ENCODE results near the gene PACS2. TPM values are rescaled to one million over a fixed set of nuclear protein-coding genes. Genes with fewer than 3 reads are reported as not detected.

PACS2 gene
- total RNA-seq, 1 experiment from 2014 or later: 62.0 TPM

- BruUV-seq (replicated peaks): no TSS peak
- ChIA-PET POLR2A (ENCODE audit: unreplicated experiment) (interaction anchor here (0.5 kb wide), 1 partner anchor 94 kb away, joined by 3 read pairs; no protein-coding TSS in a partner anchor), CTCF (no interaction called here)
Observed at GRCh38 chr14:105424861-105425260, 110.3 kb downstream of the PACS2 start.

GRCh38 chr14:105425823-105426247 lies 111.3 kb downstream of the PACS2 start:
- TF ChIP-seq EZH2phosphoT487 (IDR thresholded peaks at IDR 0.05; ENCODE audit: borderline replicate concordance, low read length): no peak
- no peak for TF ChIP-seq EZH2 (IDR thresholded peaks at IDR 0.05; ENCODE audit: low read length, unreplicated experiment)
- TF ChIP-seq, protein P1, sequence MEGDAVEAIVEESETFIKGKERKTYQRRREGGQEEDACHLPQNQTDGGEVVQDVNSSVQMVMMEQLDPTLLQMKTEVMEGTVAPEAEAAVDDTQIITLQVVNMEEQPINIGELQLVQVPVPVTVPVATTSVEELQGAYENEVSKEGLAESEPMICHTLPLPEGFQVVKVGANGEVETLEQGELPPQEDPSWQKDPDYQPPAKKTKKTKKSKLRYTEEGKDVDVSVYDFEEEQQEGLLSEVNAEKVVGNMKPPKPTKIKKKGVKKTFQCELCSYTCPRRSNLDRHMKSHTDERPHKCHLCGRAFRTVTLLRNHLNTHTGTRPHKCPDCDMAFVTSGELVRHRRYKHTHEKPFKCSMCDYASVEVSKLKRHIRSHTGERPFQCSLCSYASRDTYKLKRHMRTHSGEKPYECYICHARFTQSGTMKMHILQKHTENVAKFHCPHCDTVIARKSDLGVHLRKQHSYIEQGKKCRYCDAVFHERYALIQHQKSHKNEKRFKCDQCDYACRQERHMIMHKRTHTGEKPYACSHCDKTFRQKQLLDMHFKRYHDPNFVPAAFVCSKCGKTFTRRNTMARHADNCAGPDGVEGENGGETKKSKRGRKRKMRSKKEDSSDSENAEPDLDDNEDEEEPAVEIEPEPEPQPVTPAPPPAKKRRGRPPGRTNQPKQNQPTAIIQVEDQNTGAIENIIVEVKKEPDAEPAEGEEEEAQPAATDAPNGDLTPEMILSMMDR (conservative IDR thresholded peaks at IDR 0.05; ENCODE audit: low read depth, low read length): no peak
- no peaks in the 10 kb centered on the region for H3K36me3 ChIP-seq (ENCODE audit: low read depth, low read length)
- DNase-seq: no peak
- BruUV-seq (replicated peaks): no TSS peak
- H3K27me3 ChIP-seq (ENCODE audit: low read length): no peaks in the 10 kb centered on the region
- H2AFZ ChIP-seq (ENCODE audit: low read length): no peak overlapping the region
- no peak overlapping the region for H3K9ac ChIP-seq (ENCODE audit: low read length)
- ChIA-PET POLR2A (ENCODE audit: unreplicated experiment) (no interaction called here), CTCF (no interaction called here)
- peaks cover 10% of the 10 kb centered on the region; the same call in 1 of the 2 replicates for H4K20me1 ChIP-seq (ENCODE audit: low read length)
- peaks cover 20% of the 10 kb centered on the region for H3K4me1 ChIP-seq (ENCODE audit: insufficient read depth, low read length)
- no peaks in the 10 kb centered on the region for H3K9me3 ChIP-seq (ENCODE audit: low read length)
- H3K4me2 ChIP-seq (ENCODE audit: low read length): no peak overlapping the region
- H3K9me2 ChIP-seq (replicated peaks; ENCODE audit: low read length): no peaks in the 10 kb centered on the region
- no peak overlapping the region for H3K4me3 ChIP-seq (ENCODE audit: low read length)
- H3K79me2 ChIP-seq (ENCODE audit: low read length): peaks cover 94% of the 10 kb centered on the region
- H3K27ac ChIP-seq (ENCODE audit: low read length): no peak overlapping the region
- no peak for ATAC-seq
- intact Hi-C loops (cut with micrococcal nuclease): no loop called here
- peaks cover 5% of the 10 kb centered on the region for H3F3A ChIP-seq (ENCODE audit: low read length, unreplicated experiment)

More at GRCh38 chr14:105424861-105425260, 110.3 kb downstream of the PACS2 start:
- no peak overlapping the region for H3K9ac ChIP-seq (ENCODE audit: low read length)
- 0 out of 2 replicates have a peak, but pooled peaks cover 3% of the 10 kb centered on the region for H4K20me1 ChIP-seq (ENCODE audit: low read length)
- intact Hi-C loops (cut with micrococcal nuclease): no loop called here
- H3K79me2 ChIP-seq (ENCODE audit: low read length): peaks cover 91% of the 10 kb centered on the region
- no peaks in the 10 kb centered on the region for H3K36me3 ChIP-seq (ENCODE audit: low read depth, low read length)
- H3K9me3 ChIP-seq (ENCODE audit: low read length): no peaks in the 10 kb centered on the region
- no peak overlapping the region for H3K27ac ChIP-seq (ENCODE audit: low read length)
- H2AFZ ChIP-seq (ENCODE audit: low read length): no peak overlapping the region
- H3K4me2 ChIP-seq (ENCODE audit: low read length): no peak overlapping the region
- H3K4me1 ChIP-seq (ENCODE audit: insufficient read depth, low read length): peaks cover 11% of the 10 kb centered on the region
- no peaks in the 10 kb centered on the region for H3K9me2 ChIP-seq (replicated peaks; ENCODE audit: low read length)
- DNase-seq: no peak
- no peak for ATAC-seq
- H3F3A ChIP-seq (ENCODE audit: low read length, unreplicated experiment): no peaks in the 10 kb centered on the region
- H3K27me3 ChIP-seq (ENCODE audit: low read length): no peaks in the 10 kb centered on the region
- H3K4me3 ChIP-seq (ENCODE audit: low read length): no peak overlapping the region
- TF ChIP-seq, protein P1 (conservative IDR thresholded peaks at IDR 0.05; ENCODE audit: low read depth, low read length): no peak
- TF ChIP-seq EZH2phosphoT487 (IDR thresholded peaks at IDR 0.05; ENCODE audit: borderline replicate concordance, low read length) (no peak), EZH2 (IDR thresholded peaks at IDR 0.05; ENCODE audit: low read length, unreplicated experiment) (no peak)

- Histone ChIP-seq H3K79me2 (ENCODE audit: low read length) (peaks cover 94% of the 10 kb centered on the region), H4K20me1 (ENCODE audit: low read length) (peaks cover 14% of the 10 kb centered on the region; the same call in 1 of the 2 replicates)
- CTCF ChIA-PET: no interaction called here
Observed at GRCh38 chr14:105426416-105427130, 112.0 kb downstream of the PACS2 start.

More at GRCh38 chr14:105426416-105427130, 112.0 kb downstream of the PACS2 start:
- Histone ChIP-seq H3K27me3 (ENCODE audit: low read length) (no peaks in the 10 kb centered on the region), H3K4me1 (ENCODE audit: insufficient read depth, low read length) (peaks cover 19% of the 10 kb centered on the region), H2AFZ (ENCODE audit: low read length) (no peak overlapping the region), H3K4me3 (ENCODE audit: low read length) (no peak overlapping the region), H3K9ac (ENCODE audit: low read length) (no peak overlapping the region), H3K9me3 (ENCODE audit: low read length) (no peaks in the 10 kb centered on the region), H3K4me2 (ENCODE audit: low read length) (no peak overlapping the region), H3K27ac (ENCODE audit: low read length) (no peak overlapping the region), H3K36me3 (ENCODE audit: low read depth, low read length) (no peaks in the 10 kb centered on the region), H3K9me2 (replicated peaks; ENCODE audit: low read length) (no peaks in the 10 kb centered on the region), H3F3A (ENCODE audit: low read length, unreplicated experiment) (peaks cover 5% of the 10 kb centered on the region)
- DNase-seq (no peak), ATAC-seq (no peak)
- no TSS peak for BruUV-seq (replicated peaks)
- TF ChIP-seq, protein P1 (conservative IDR thresholded peaks at IDR 0.05; ENCODE audit: low read depth, low read length): no peak
- TF ChIP-seq EZH2phosphoT487 (IDR thresholded peaks at IDR 0.05; ENCODE audit: borderline replicate concordance, low read length) (no peak), EZH2 (IDR thresholded peaks at IDR 0.05; ENCODE audit: low read length, unreplicated experiment) (no peak)
- intact Hi-C loops (cut with micrococcal nuclease): no loop called here
- POLR2A ChIA-PET (ENCODE audit: unreplicated experiment): no interaction called here
